ENCODE data around the gene ALAD. TPM values are rescaled to one million over a fixed set of nuclear protein-coding genes. Genes with fewer than 3 reads are reported as not detected.

Gene ALAD
- polyA plus RNA-seq, 1 donor (not counting 4 experiments of a cell fraction or from before 2014, with no cell fraction given) = 9.3 TPM

DNA sequence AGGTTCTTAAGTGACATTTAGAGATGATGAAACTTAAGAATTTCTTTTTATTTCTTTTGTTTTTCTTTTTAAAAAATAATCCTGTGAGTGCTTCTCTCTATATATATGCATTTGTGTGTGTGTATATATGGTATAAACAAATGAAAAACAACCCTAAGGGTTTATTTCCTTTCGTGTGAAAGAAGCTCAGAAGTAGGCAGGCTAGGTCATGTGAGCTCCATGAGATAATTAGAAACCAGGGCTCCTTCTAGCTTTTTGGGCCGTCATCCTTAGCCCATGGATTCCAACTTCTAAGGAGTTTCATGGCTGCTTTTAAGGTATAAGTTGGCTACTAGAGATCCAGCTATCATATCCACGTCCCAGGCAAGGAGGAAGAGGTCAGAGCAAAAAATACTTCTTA lies 20.6 kb upstream of the ALAD start:
- H4K20me1 ChIP-seq (ENCODE audit: control insufficient read depth, extremely low read depth, insufficient read depth, low read length) = no peaks in the 10 kb centered on the region
- no peaks in the 10 kb centered on the region for H3K4me1 ChIP-seq (ENCODE audit: control insufficient read depth, extremely low read depth, insufficient read depth, low read length)
- no peak for TF ChIP-seq EZH2 (IDR thresholded peaks at IDR 0.05; ENCODE audit: low read length)
- no peak for TF ChIP-seq CTCF (optimal IDR thresholded peaks at IDR 0.05 in 1 of 3, IDR thresholded peaks at IDR 0.05 in 1 of 3, conservative IDR thresholded peaks at IDR 0.05 in 1 of 3; ENCODE audit: extremely low read depth in 1 of 3, insufficient read depth in 2 of 3, low read length in 3 of 3)
- H3K9ac ChIP-seq (ENCODE audit: control insufficient read depth, extremely low read depth, insufficient read depth, low read length) = no peak overlapping the region
- dilution Hi-C loops (cut with MboI; ENCODE audit: extremely low pct_ligation_motif_present, low sequenced_read_pairs) = loop anchor here (10.0 kb wide), 1 partner anchor 227 kb away; no protein-coding TSS in a partner anchor
- no peak for DNase-seq (ENCODE audit: low read depth, low spot score)
- H3K36me3 ChIP-seq (ENCODE audit: control insufficient read depth in 2 of 2, extremely low read depth in 1 of 2, insufficient read depth in 2 of 2, low read length in 2 of 2) = no peaks in the 10 kb centered on the region
- FAIRE-seq = no peak
- no peaks in the 10 kb centered on the region for H3K27me3 ChIP-seq (ENCODE audit: control insufficient read depth, extremely low read depth, insufficient read depth, low read length)
- H3K9me3 ChIP-seq (ENCODE audit: control insufficient read depth, low read depth, low read length) = no peaks in the 10 kb centered on the region
- H3K27ac ChIP-seq (ENCODE audit: control insufficient read depth, insufficient read depth, low read length) = no peak overlapping the region
- no peak overlapping the region for H3K4me3 ChIP-seq (ENCODE audit: control insufficient read depth in 2 of 3, extremely low read depth in 1 of 3, insufficient read depth in 2 of 3, low read depth in 1 of 3, low read length in 3 of 3)
- H3K9me1 ChIP-seq (ENCODE audit: control insufficient read depth, extremely low read depth, insufficient read depth, low read length) = no peaks in the 10 kb centered on the region
- no peaks in the 10 kb centered on the region for H3K79me2 ChIP-seq (ENCODE audit: control insufficient read depth, insufficient read depth, low read length)
- H3K4me2 ChIP-seq (ENCODE audit: control insufficient read depth, extremely low read depth, insufficient read depth, low read depth, low read length) = no peak overlapping the region
- no peak overlapping the region for H2AFZ ChIP-seq (ENCODE audit: control insufficient read depth, low read length)

GRCh38 chr9:113417370-113417769 lies 16.3 kb upstream of the ALAD start:
- H3K36me3 ChIP-seq (ENCODE audit: control insufficient read depth in 2 of 2, extremely low read depth in 1 of 2, insufficient read depth in 2 of 2, low read length in 2 of 2) = no peaks in the 10 kb centered on the region
- no peak for DNase-seq (ENCODE audit: low read depth, low spot score)
- no peaks in the 10 kb centered on the region for H3K9me3 ChIP-seq (ENCODE audit: control insufficient read depth, low read depth, low read length)
- no peaks in the 10 kb centered on the region for H3K9me1 ChIP-seq (ENCODE audit: control insufficient read depth, extremely low read depth, insufficient read depth, low read length)
- TF ChIP-seq CTCF (optimal IDR thresholded peaks at IDR 0.05 in 1 of 3, IDR thresholded peaks at IDR 0.05 in 1 of 3, conservative IDR thresholded peaks at IDR 0.05 in 1 of 3; ENCODE audit: extremely low read depth in 1 of 3, insufficient read depth in 2 of 3, low read length in 3 of 3) (no peak), EZH2 (IDR thresholded peaks at IDR 0.05; ENCODE audit: low read length) (no peak)
- H2AFZ ChIP-seq (ENCODE audit: control insufficient read depth, low read length) = no peak overlapping the region
- no peak overlapping the region for H3K27ac ChIP-seq (ENCODE audit: control insufficient read depth, insufficient read depth, low read length)
- H3K79me2 ChIP-seq (ENCODE audit: control insufficient read depth, insufficient read depth, low read length) = no peaks in the 10 kb centered on the region
- dilution Hi-C loops (cut with MboI; ENCODE audit: extremely low pct_ligation_motif_present, low sequenced_read_pairs) = no loop called here
- no peak overlapping the region for H3K9ac ChIP-seq (ENCODE audit: control insufficient read depth, extremely low read depth, insufficient read depth, low read length)
- FAIRE-seq = no peak
- no peaks in the 10 kb centered on the region for H3K4me1 ChIP-seq (ENCODE audit: control insufficient read depth, extremely low read depth, insufficient read depth, low read length)
- no peaks in the 10 kb centered on the region for H4K20me1 ChIP-seq (ENCODE audit: control insufficient read depth, extremely low read depth, insufficient read depth, low read length)
- no peaks in the 10 kb centered on the region for H3K27me3 ChIP-seq (ENCODE audit: control insufficient read depth, extremely low read depth, insufficient read depth, low read length)
- H3K4me2 ChIP-seq (ENCODE audit: control insufficient read depth, extremely low read depth, insufficient read depth, low read depth, low read length) = no peak overlapping the region
- H3K4me3 ChIP-seq (ENCODE audit: control insufficient read depth in 2 of 3, extremely low read depth in 1 of 3, insufficient read depth in 2 of 3, low read depth in 1 of 3, low read length in 3 of 3) = no peak overlapping the region
